Mesenteric fat pad (tissue), 1 donor: Measurements from ENCODE around the gene ZNF18. TPM values are rescaled to one million over a fixed set of nuclear protein-coding genes. Genes with fewer than 3 reads are reported as not detected.

Experiments used
- total RNA-seq: library from RNA; stranded (reverse); fragmentation: NEBNext Ultra II Directional; extraction: Animal tissue kit (Norgen Biotek cat#: 25700); gene quantifications from one replicate; pipeline ENCODE4 v1.2.1, GENCODE V29; 2021
- donor health status: DM: yes; HTN: yes; CAD: no.

The ZNF18 gene
- total RNA-seq, 1 donor from 2014 or later = 5.0 TPM

Other genes starting within 250 kb of the ZNF18 start
- gene MAP2K4, start 23.4 kb upstream of the ZNF18 start, total RNA-seq = 31.1 TPM